A204.1 (cell line): ENCODE results near the gene ACTG2.
"Not testable (repeated sequence)": the region's sequence is repeated elsewhere in the genome, so short reads cannot be mapped to it uniquely, and the experiment has no call there.

Experiments used
- FAIRE-seq: peaks from 2 replicates; lab custom pipeline; 2012; peaks lifted over from hg19 to GRCh38; lab: Jason Lieb, UNC

Gene ACTG2

DNA sequence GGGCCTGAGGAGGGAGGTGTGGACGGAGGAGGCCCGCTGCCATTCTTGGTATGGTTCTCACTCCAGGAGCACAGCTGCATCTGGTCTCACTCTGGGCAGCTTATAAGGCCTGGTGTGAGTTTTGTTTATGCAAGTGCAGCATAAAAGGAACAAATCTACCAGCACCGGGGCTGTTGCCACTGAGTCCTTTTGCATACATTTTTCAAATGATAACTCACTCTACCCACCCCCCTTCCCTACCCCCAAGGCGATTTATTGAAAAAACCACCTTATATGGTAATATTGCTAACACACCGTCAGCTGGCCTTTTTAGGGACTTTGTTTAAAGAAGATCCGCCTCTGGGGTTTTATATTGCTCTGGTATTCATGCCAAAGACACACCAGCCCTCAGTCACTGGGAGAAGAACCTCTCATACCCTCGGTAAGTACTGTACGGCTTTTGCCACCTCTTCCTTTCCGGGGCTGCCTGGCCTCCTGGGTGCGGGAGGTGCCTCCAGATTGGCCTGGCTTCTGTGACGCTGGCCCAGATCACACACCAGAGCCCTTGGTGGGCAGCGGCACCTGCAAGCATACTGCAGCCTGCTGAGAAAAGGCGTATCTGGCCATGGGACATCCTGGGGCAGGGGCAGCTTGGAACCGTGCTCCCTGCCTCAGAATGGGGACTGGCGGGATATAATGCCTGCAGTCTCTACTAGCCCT lies at the start of gene ACTG2:
Gene ACTG2, plus strand, starts transcription at position 378 of the 699 bp plus-strand sequence. CDS start 8,304 bp downstream, outside the sequence.
- no peak for FAIRE-seq

DNA sequence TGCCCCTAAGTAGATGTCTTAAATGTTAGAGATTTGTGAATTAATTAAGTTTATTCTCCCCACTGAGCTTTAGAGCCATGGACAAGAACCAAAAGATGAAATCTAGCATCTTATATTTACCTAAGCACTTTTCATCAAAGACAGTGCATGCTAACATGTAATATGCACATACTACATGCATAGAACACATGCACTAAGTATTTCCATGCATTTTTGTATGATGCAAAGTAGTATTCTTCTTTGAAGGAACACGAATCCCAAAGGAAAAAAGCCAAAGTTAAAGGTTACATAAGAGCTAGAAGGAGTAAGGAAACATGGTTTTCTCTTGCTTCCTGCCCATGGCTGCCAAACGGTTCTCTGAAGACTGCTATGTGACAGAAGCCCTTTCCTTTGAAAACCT lies 48.7 kb upstream of the ACTG2 start:
- FAIRE-seq: no peak

GRCh38 chr2:73850009-73850408 lies 42.8 kb upstream of the ACTG2 start:
- no peak for FAIRE-seq

- FAIRE-seq: no peak
These were observed 41.5 kb upstream of the ACTG2 start for GRCh38 chr2:73851274-73851673.

DNA sequence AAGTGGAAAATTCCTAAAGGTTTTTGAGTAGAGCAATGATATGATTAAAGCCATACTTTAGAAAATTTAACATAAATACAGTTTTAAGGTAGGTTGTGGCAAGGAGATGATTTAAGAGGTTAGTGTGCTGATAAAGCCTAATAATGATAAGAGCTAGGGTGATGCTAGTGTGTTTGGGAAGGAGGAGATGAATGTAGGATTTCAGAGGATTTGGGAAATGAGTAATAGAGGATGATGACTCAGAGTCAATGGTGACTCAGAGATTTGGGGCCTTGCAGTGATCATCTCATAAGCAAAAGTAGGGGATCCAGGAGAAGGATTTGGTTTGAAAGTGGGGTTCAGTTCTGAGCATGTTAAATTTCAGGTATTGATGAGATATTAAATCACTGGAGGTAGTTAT lies 40.8 kb upstream of the ACTG2 start:
- no peak for FAIRE-seq

- FAIRE-seq: no peak
These were observed 37.3 kb upstream of the ACTG2 start for GRCh38 chr2:73855526-73855925.

- no peak for FAIRE-seq
These were observed 36.6 kb upstream of the ACTG2 start for GRCh38 chr2:73856214-73856613.

- peak; percentile 81 for FAIRE-seq
These were observed 32.9 kb upstream of the ACTG2 start for GRCh38 chr2:73859721-73860586.

DNA sequence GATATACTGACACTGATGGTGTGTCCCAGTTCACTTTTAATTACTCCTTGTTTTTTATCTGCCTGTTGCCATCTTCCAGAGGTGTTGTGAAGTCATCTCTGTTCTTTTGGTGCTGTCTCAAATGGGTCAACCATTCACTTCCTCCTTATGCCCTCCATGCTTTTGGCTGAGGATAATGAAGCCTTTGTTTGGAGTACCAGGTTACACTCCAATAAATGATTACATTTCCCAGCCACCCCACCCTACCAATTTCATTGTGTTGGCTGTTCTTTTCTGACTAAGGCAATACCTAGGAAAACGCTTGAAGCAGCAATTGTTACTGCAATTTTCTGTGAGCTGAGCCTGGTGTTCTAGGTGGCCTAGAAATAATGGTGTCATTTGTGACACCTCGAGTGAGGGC lies 29.8 kb upstream of the ACTG2 start:
- FAIRE-seq: no peak

DNA sequence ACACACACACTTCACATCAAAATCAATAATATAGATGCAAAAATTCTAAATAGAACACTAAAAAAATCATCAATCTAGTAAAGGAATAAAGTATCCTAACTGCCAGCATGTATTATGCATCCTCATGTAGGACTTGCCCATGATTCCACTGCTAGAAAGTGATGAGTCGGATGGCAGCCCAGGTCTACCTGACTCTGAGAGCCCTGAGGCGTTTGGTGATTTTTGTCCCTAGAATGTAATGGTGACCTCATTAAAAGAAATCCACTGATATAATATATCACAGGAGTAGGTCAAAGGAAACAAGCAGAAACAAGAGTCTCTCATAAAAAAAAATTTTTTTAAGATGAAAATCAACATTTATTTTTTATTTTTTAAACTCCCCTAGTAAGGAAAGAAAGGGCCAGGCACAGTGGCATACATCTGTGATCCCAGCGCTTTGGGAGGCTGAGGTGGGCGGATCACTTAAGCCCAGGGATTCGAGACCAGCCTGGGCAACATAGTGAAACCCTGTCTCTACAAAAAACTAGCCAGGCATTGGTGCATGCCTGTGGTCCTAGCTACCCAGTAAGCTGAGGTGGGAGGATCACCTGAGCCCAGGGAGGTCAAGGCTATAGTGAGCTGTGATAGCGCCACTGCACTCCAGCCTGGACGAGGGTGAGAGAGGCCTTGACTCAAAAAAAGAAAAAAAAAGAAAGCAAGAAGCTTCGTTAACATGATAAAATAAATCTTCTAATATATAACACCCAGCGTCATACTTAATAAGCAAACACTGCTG lies 24.4 kb upstream of the ACTG2 start:
- no peak for FAIRE-seq

DNA sequence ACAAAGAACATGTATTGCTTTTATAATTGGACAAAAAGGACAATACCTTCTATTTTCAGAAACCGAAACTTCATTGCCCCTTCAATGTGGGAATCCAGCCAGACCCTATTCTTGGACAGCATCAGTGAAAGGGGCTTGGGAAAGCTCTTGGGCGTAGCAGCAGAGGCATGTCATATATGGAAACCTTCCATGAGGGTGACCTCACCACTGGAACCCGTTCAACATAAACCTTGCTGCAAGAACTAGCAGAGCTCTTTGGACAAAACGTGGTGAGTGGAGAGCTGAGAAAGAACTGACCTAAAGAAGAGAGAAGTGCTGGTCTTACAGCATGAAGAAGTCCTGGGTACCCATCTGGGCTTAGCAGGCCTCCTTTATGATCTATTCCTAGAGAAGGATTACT lies 22.7 kb upstream of the ACTG2 start:
- FAIRE-seq: no peak

DNA sequence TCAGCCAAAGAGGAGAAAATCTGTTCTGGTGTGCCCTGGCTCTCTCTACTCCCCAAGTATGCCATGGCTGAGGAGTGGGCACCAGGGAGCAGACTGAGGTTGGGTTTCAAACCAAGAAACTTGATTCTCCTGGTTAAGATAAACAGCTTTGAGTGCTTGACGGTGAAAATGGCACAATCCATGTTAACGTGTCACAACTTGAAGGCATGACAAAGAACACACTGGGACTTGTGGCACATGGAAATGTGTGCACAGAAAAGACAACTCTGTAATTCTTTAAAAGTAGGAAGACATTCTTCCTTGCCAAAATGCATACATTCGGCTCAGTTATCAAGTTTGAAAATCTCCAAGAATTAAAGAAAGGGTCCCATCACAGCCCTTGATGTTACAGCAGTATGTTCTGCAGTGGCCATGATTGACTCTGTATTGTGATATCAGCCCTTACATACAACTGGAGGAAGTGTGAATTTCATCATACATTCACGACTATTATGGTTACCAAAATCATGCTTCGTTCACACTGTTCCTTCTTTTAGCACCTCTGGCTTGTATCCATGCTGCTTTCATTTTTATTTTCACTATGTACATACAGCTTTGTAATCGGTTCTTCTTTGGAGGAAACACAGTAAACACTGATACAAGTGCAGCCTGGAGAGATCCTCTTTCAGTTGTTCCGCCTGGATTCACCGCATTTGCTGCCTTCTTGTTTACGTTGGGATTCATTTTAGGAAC lies 15.6 kb upstream of the ACTG2 start:
- FAIRE-seq: no peak

DNA sequence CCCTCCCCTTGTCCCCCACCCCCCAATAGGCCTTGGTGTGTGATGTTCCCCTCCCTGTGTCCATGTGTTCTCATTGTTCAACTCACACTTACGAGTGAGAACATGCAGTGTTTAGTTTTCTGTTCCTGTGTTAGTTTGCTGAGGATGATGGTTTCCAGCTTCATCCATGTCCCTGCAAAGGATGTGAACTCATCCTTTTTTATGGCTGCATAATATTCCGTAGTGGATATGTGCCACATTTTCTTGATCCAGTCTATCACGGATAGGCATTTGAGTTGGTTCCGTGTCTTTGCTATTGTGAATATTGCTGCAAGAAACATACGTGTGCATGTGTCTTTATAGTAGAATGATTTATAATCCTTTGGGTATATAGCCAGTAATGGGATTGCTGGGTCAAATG lies 14.8 kb upstream of the ACTG2 start:
- not testable (repeated sequence) for FAIRE-seq

GRCh38 chr2:73885406-73885805 lies 7.4 kb upstream of the ACTG2 start:
- FAIRE-seq: peak; percentile 35

- FAIRE-seq: no peak
These were observed 6.5 kb upstream of the ACTG2 start for GRCh38 chr2:73886357-73886756.

DNA sequence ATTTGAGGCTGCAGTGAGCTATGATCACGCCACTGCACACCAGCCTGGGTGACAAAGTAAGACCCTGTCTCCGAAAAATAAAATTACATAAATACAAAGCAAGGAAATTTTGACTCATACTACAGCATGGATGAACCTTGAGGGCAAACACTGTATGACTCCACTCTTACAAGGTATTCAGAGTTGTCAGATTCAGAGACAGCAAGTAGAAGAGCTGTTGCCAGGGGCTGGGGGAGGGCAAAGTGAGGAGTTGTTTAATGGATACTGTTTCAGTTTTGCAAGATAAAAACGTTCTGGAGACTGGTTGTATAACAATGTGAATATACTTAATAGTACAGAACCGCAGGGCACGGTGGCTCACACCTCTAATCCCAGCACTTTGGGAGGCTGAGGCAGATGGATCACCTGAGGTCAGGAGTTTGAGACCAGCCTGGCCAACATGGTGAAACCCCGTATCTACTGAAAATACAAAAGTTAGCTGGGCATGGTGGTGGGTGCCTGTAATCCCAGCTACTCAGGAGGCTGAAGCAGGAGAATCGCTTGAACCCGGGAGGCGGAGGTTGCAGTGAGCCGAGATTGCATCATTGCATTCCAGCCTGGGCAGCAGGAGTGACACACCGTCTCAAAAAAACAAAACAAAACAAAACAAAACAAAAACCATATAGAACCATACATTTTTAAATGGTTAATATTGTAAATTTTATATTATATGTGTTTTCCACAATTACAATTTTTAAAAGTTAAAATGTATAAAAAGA lies 5.0 kb upstream of the ACTG2 start:
- not testable (repeated sequence) for FAIRE-seq

- no peak for FAIRE-seq
These were observed 4.4 kb upstream of the ACTG2 start for GRCh38 chr2:73888388-73888787.

GRCh38 chr2:73889206-73889605 lies 3.6 kb upstream of the ACTG2 start:
- FAIRE-seq: no peak

GRCh38 chr2:73890301-73891092 lies 2.3 kb upstream of the ACTG2 start:
- no peak for FAIRE-seq

- no peak for FAIRE-seq
These were observed 1.4 kb upstream of the ACTG2 start for GRCh38 chr2:73891276-73891901.
